Measurements from ENCODE around the gene SNX8.
"Not testable (repeated sequence)": the region's sequence is repeated elsewhere in the genome, so short reads cannot be mapped to it uniquely, and the experiment has no call there.

SNX8 gene

GRCh38 chr7:2295936-2296620 lies 18.2 kb downstream of the SNX8 start:
- FAIRE-seq: no peak

GRCh38 chr7:2290877-2291276 lies 23.4 kb downstream of the SNX8 start:
- FAIRE-seq: peak; percentile 59
- no peak for DNase-seq (ENCODE audit: low spot score)

More at GRCh38 chr7:2295936-2296620, 18.2 kb downstream of the SNX8 start:
- no peak for DNase-seq (ENCODE audit: low spot score)

- FAIRE-seq (no peak), DNase-seq (ENCODE audit: low spot score) (no peak)
Observed at GRCh38 chr7:2289621-2290020, 24.6 kb downstream of the SNX8 start.

- peak; percentile 94 for FAIRE-seq
- DNase-seq (ENCODE audit: low spot score): no peak
Observed at GRCh38 chr7:2289111-2289586, 25.1 kb downstream of the SNX8 start.

- no peak for FAIRE-seq
- DNase-seq (ENCODE audit: low spot score): no peak
Observed at GRCh38 chr7:2288503-2288902, 25.7 kb downstream of the SNX8 start.

- FAIRE-seq (no peak), DNase-seq (ENCODE audit: low spot score) (no peak)
Observed at GRCh38 chr7:2287745-2288144, 26.5 kb downstream of the SNX8 start.

GRCh38 chr7:2283074-2283473 lies 31.2 kb downstream of the SNX8 start:
- FAIRE-seq (no peak), DNase-seq (ENCODE audit: low spot score) (no peak)

- DNase-seq (ENCODE audit: low spot score) (no peak), FAIRE-seq (peak; percentile 85)
Observed at GRCh38 chr7:2282185-2282751, 32.0 kb downstream of the SNX8 start.

GRCh38 chr7:2281541-2281940 lies 32.7 kb downstream of the SNX8 start:
- FAIRE-seq: peak; percentile 23

GRCh38 chr7:2280424-2280823 lies 33.8 kb downstream of the SNX8 start:
- DNase-seq (ENCODE audit: low spot score) (no peak), FAIRE-seq (no peak)

More at GRCh38 chr7:2281541-2281940, 32.7 kb downstream of the SNX8 start:
- no peak for DNase-seq (ENCODE audit: low spot score)

GRCh38 chr7:2279896-2280295 lies 34.3 kb downstream of the SNX8 start:
- DNase-seq (ENCODE audit: low spot score) (no peak), FAIRE-seq (no peak)

GRCh38 chr7:2278026-2278425 lies 36.2 kb downstream of the SNX8 start:
- DNase-seq (ENCODE audit: low spot score): no peak
- FAIRE-seq: peak; percentile 88

- FAIRE-seq: peak; percentile 55
- DNase-seq (ENCODE audit: low spot score): no peak
Observed at GRCh38 chr7:2276107-2276506, 38.1 kb downstream of the SNX8 start.

- FAIRE-seq (peak; percentile 35), DNase-seq (ENCODE audit: low spot score) (no peak)
Observed at GRCh38 chr7:2275101-2275500, 39.1 kb downstream of the SNX8 start.

GRCh38 chr7:2274666-2275065 lies 39.6 kb downstream of the SNX8 start:
- DNase-seq (ENCODE audit: low spot score): no peak
- FAIRE-seq: peak; percentile 17

- no peak for DNase-seq (ENCODE audit: low spot score)
- peak; percentile 89 for FAIRE-seq
Observed at GRCh38 chr7:2273866-2274265, 40.4 kb downstream of the SNX8 start.

- FAIRE-seq (no peak), DNase-seq (ENCODE audit: low spot score) (no peak)
Observed at GRCh38 chr7:2272031-2272430, 42.2 kb downstream of the SNX8 start.

GRCh38 chr7:2271273-2272026 lies 42.8 kb downstream of the SNX8 start:
- FAIRE-seq (peak; percentile 83), DNase-seq (ENCODE audit: low spot score) (no peak)

GRCh38 chr7:2270495-2270894 lies 43.7 kb downstream of the SNX8 start:
- DNase-seq (ENCODE audit: low spot score) (no peak), FAIRE-seq (no peak)

GRCh38 chr7:2269991-2270460 lies 44.2 kb downstream of the SNX8 start:
- FAIRE-seq (no peak), DNase-seq (ENCODE audit: low spot score) (no peak)

GRCh38 chr7:2269089-2269990 lies 44.9 kb downstream of the SNX8 start:
- FAIRE-seq: peak; percentile 74
- DNase-seq (ENCODE audit: low spot score): not testable (repeated sequence)

Measured in urothelium cell line (cell line).